G401 (cell line): ENCODE measurements around the gene CA5A. TPM values are rescaled to one million over a fixed set of nuclear protein-coding genes. Genes with fewer than 3 reads are reported as not detected.
"Not testable (repeated sequence)": the region's sequence is repeated elsewhere in the genome, so short reads cannot be mapped to it uniquely, and the experiment has no call there.

Source experiments
- DNase-seq: peaks from one replicate; pipeline ENCODE4 v3.0.0-alpha.2; 2015; ENCODE audit warnings: low spot score
- in situ Hi-C: cut with HindIII; loops from 2 replicates; pipeline ENCODE4 v1.10.0; 2016; ENCODE audit warnings: low sequenced_read_pairs, mixed read lengths
- total RNA-seq: library from RNA; depleted of rRNA; stranded (reverse); fragments of >200 nt; shearing (Covaris generic); gene quantifications from 2 replicates; pipeline ENCODE4 v1.2.3, GENCODE V29; 2014

CA5A gene
- total RNA-seq, 1 experiment from 2014 or later, result not detected

GRCh38 chr16:87879411-87880013 is 56.8 kb downstream of the CA5A start:
- DNase-seq, in situ Hi-C loops: not testable (repeated sequence)

GRCh38 chr16:87878704-87879103 is 57.6 kb downstream of the CA5A start:
- no peak for DNase-seq
- in situ Hi-C loops, result no loop called here

- in situ Hi-C loops, result no loop called here
- DNase-seq, result no peak
Measured at GRCh38 chr16:87877942-87878507, 58.3 kb downstream of the CA5A start.

GRCh38 chr16:87874639-87875427 is 61.5 kb downstream of the CA5A start:
- no peak for DNase-seq
- in situ Hi-C loops, result no loop called here

- in situ Hi-C loops, DNase-seq: not testable (repeated sequence)
Measured at GRCh38 chr16:87870418-87871291, 65.7 kb downstream of the CA5A start.

GRCh38 chr16:87869879-87870417 is 66.4 kb downstream of the CA5A start:
- DNase-seq, in situ Hi-C loops: not testable (repeated sequence)

- in situ Hi-C loops, result not testable (repeated sequence)
- DNase-seq, result peak; percentile 71
Measured at GRCh38 chr16:87869061-87869878, 67.1 kb downstream of the CA5A start, which contains the start of gene SLC7A5. TSS of gene SLC7A5 (minus strand) at chr16:87869507. CDS start at chr16:87869422, 85 bp downstream.

- in situ Hi-C loops, result not testable (repeated sequence)
- peak; percentile 60 for DNase-seq
Measured at GRCh38 chr16:87868254-87869029, 67.9 kb downstream of the CA5A start.

- DNase-seq, in situ Hi-C loops: not testable (repeated sequence)
Measured at GRCh38 chr16:87865902-87866555, 70.3 kb downstream of the CA5A start.

GRCh38 chr16:87864331-87864989 is 71.9 kb downstream of the CA5A start:
- no peak for DNase-seq
- in situ Hi-C loops, result no loop called here

- peak; percentile 54 for DNase-seq
- in situ Hi-C loops, result not testable (repeated sequence)
Measured at GRCh38 chr16:87863327-87863635, 73.0 kb downstream of the CA5A start.

- peak; percentile 85 for DNase-seq
- in situ Hi-C loops, result not testable (repeated sequence)
Measured at GRCh38 chr16:87862597-87863326, 73.6 kb downstream of the CA5A start.

- DNase-seq, in situ Hi-C loops: not testable (repeated sequence)
Measured at GRCh38 chr16:87861300-87862099, 74.8 kb downstream of the CA5A start.

GRCh38 chr16:87860553-87861299 is 75.6 kb downstream of the CA5A start:
- no peak for DNase-seq
- in situ Hi-C loops, result no loop called here
